Adipose tissue (tissue), 3 donors: Measurements from ENCODE around the gene OGT. TPM values are rescaled to one million over a fixed set of nuclear protein-coding genes. Genes with fewer than 3 reads are reported as not detected.
"Not testable (repeated sequence)": the region's sequence is repeated elsewhere in the genome, so short reads cannot be mapped to it uniquely, and the experiment has no call there.

Experiments used
- H3K27ac ChIP-seq: one replicate; pipeline ENCODE4 v1.5.1; 2013; ENCODE audit warnings: low read depth, low read length
- WGBS, 3 donors: extraction: QIAGEN DNeasy Blood & Tissue Kit; methylation state at CpG; one replicate each; pipeline ENCODE4 v1.1.7; 2013; 5-methylcytosine and 5-hydroxymethylcytosine counted together
- polyA plus RNA-seq, 3 donors: library from polyadenylated mRNA; stranded (reverse); fragments of 200-250 nt; gene quantifications; one replicate each; pipeline ENCODE4 v1.2.3, GENCODE V29; 2013
- donor health status: healthy with polysubstance abuse.
- donor health status: Bipolar disorder and iron deficiency.
- donor health status: healthy.

OGT gene
- polyA plus RNA-seq, 3 donors = 23.6 to 44.7 (median 39.4) TPM

DNA sequence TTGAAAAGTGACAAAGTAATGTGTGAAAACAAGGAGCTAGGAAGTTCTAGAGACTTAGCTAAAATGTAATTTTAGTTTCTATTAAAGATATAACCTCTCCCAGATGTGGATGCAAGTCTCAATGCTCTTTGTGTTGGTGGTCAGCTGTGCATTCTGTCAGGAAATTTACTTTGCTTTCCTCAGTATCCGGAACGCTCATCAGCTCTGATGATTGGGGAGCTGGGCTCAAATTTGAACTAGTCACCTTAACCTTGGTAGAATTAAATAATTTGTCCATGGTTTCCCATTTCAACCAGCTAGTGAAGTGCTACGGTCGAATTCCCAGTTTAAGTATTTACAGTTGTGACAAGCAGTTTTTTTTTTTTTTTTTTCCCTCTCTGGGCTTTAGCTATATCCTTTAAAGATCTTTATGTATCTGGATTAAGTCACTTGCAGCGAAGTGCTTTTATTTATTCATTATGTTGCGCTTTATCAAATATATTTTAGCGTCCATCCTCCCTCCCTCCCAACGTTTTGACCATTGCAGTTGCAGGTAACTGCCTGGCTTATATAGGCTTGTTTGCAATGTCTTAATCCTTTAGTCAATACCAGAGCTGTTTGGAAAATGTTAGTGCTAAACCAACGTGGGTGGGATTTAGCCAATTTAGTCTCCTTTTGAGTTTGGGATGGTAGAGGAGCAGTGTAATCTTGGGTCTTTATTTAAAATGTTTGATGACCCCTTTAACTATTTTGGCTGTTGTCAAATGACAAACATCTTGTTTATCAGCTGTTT is 2.1 kb downstream of the OGT start:
- WGBS, 3 donors = 0 to 25% (median 2%) methylated on average over 9 of the region's 9 CpGs
- no peak overlapping the region for H3K27ac ChIP-seq

DNA sequence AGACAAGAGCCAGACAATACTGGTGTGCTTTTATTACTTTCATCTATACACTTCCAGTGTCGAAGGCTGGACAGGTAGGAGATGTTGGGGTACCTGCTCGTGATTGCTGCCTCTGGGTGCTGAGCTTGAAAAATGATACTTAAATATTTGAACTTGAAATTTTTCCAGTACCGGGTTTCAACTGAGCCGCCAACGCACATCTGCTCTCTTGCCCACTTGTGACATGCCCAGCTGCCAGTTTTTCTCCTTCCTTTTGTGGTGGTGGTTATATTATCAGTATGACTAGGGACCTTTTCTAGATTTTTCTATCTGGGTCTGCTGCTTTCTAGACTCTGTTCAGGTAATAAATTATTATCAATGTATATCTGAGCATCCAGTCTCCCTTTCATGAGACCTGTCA is 3.4 kb downstream of the OGT start:
- H3K27ac ChIP-seq = no peak overlapping the region
- 5 to 52% (median 6%) methylated on average over 5 of the region's 5 CpGs for WGBS, 3 donors

DNA sequence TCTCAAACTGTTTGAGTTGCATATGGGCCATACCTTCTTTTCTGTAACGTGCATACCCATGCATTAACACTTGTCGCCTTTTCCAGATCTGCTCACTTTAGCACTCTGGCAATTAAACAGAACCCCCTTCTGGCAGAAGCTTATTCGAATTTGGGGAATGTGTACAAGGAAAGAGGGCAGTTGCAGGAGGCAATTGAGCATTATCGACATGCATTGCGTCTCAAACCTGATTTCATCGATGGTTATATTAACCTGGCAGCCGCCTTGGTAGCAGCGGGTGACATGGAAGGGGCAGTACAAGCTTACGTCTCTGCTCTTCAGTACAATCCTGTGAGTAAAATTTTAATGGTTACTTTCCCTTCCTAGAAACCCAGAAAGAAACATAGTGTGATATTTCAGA is 4.8 kb downstream of the OGT start:
- 46 to 77% (median 73%) methylated on average over 9 of the region's 9 CpGs for WGBS, 3 donors

DNA sequence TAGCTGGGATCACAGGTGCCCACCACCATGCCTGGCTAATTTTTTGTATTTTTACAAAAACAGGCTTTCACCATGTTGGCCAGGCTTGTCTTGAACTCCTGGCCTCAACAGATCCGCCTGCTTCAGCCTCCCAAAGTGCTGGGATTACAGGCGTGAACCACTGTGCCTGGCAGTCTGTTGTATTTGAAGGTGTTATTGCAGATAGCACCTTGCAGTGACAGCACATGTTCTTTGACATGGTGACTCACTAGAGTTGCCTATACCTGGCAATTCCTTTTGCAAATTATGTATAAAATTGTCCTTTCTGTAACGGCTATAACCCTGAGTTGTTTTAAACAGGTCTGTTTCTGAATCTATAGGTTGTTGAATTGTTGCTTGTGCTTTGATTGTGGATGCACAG is 7.9 kb downstream of the OGT start:
- 24 to 70% (median 64%) methylated on average over 3 of the region's 3 CpGs for WGBS, 3 donors

More for the DNA sequence above, 4.8 kb downstream of the OGT start:
- no peak overlapping the region for H3K27ac ChIP-seq

DNA sequence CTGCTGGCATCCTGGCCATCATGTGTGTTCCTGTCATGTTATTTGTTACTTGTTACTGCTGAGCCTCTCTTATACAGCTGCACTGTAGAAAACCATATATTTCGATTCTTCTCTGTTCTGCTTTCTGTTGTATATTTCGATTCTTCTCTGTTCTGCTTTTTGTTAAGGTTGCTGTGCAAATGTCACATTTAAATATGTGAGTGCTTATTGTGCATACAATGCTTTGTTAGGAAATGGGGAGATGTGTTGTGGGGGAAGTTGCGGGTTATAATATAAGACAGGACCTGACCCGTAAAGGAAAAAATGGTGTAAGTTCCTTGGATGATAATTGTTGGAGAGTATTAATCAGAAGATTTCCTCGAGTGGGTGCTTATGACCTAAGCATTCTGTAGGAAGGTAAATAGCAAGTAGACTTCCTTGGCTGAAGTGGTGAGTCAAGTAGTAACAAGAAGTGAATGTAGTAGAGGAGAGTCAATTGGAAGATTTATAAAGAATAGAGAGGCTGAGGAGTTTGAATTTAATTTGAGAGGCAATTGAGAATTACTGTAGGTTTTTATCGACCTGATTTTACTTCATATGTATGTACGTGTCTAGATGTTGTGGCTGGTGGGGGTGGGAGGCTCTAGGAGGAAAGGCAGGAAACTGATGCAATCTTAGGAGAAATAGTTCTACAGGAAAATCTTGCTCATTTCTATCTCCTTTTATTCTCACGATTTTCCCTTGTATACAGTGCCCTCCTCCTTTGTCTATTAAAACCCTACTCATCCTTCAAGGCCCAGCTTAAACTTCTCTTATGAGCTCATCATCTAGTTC is 8.5 kb downstream of the OGT start:
- no peak overlapping the region for H3K27ac ChIP-seq
- 27 to 38% (median 38%) methylated on average over 8 of the region's 8 CpGs for WGBS, 3 donors

More for the DNA sequence above, 7.9 kb downstream of the OGT start:
- H3K27ac ChIP-seq = no peak overlapping the region

DNA sequence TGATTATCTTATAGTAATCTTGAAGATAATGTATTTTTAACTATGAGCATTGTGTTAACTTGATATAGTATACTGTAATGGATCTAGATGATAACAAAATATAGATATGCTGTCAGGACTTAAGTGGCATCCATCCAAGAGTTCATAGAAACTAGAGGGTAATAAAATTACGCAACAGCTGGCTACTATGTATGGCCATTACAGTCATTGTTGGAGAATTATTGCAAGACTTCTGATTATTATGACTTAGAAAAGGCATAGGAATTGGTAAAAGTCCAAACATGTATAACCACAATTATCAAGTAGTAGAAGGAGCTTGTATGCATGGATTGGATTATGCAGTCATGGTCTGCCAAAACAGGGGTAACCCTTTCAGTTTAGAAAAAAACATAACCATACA is 9.5 kb downstream of the OGT start:
- 43 to 63% (median 48%) methylated on average over 1 of the region's 1 CpG for WGBS, 3 donors
- H3K27ac ChIP-seq = no peak overlapping the region

DNA sequence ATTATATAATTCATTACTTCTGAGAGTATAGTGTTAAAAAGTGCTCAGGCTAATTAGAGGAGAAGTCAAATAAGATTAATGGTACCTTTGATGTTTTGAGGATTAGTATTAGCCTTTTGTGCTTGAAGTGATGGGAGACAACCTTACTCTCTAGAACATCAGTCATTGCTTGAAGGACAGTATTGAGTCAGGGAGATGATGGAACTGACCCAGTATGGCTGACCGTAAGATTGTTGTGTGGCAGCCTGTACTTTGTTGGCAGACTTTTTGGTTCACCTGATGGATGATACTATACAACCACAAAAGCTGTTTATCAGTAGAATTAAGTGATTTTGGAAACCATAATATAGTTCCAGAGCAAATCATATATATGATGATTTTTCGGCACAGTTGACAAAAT is 9.9 kb downstream of the OGT start:
- 66 to 87% (median 86%) methylated on average over 2 of the region's 2 CpGs for WGBS, 3 donors

DNA sequence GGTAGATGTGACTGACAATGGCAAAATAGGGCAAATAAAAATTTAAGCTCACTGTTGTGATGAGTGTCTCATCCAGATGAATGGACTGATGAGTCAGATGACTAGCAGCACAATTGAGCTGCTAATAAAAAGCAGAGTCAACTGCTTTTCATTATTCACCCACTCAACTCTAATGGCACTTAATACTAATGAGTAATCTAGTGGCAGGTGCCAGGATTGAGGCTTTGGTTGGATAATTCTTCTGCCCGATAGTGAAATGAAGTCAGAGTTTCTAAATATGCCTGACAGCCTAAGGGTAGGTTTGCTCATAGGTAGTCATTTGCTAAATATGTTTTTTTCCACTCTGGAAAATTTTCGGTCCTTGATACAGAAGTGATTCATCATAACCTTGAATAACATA is 10.4 kb downstream of the OGT start:
- no peak overlapping the region for H3K27ac ChIP-seq
- 22 to 64% (median 43%) methylated on average over 2 of the region's 2 CpGs for WGBS, 3 donors

More for the DNA sequence above, 9.9 kb downstream of the OGT start:
- no peak overlapping the region for H3K27ac ChIP-seq

DNA sequence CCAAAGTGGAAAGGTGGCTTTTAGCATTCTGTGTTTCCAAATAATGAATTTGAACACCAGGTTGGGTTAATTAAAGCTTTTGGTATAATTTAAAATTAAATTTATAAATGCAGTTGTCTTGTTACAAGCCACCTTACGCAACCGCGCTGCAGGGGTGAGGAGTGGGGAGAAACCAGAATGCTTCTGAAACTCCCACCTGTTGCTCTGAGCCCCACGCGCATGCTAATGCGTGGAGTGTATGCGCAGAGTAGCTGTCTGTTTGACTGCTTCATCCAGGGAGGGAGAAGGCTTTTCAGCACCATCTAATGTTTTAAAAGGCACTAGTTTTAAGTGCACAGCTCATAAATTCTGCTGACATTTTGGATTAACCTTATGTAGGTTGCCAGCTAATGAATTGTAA is 12.5 kb downstream of the OGT start:
- H3K27ac ChIP-seq = no peak overlapping the region
- 86 to 88% (median 88%) methylated on average over 7 of the region's 7 CpGs for WGBS, 3 donors

DNA sequence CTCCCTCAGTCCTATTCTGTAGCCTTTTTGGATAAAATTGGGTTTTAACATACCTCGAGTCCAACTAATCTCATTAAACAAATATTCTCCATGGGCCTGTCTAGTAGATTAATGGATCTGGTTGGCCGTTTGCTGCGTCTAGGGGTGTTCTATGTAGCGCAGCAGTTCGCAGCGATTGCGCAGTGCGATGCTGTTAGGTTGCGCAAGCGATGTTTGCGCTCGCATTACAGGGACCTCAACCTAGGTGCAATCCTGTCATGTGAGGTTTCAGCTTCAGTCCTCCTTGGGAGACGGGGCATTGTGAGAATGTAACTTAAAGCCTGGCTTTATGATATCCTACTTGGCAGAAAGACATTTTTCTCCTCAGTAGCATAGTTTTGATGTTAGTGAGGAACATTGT is 14.0 kb downstream of the OGT start:
- H3K27ac ChIP-seq = no peak overlapping the region
- 69 to 94% (median 78%) methylated on average over 13 of the region's 13 CpGs for WGBS, 3 donors

DNA sequence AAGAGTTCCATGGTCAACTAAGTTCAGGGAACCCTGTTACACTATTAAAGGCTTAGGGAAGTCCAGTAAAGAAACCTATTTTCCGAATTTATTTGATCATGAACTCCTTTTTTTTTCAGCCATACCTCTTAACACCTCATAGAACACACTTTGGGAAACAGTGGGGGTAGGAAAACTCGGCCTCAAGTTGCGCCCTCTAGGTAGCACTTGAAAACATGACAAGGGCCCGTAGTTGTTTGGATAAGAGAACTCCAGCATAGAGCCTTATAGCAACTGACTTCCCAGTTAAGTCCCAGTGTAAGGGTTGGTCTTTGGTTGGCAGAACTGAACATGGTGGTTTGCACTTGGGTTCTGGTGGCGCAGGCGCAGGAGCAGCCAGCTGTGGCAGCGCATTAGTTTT is 14.4 kb downstream of the OGT start:
- 85 to 97% (median 91%) methylated on average over 7 of the region's 7 CpGs for WGBS, 3 donors

DNA sequence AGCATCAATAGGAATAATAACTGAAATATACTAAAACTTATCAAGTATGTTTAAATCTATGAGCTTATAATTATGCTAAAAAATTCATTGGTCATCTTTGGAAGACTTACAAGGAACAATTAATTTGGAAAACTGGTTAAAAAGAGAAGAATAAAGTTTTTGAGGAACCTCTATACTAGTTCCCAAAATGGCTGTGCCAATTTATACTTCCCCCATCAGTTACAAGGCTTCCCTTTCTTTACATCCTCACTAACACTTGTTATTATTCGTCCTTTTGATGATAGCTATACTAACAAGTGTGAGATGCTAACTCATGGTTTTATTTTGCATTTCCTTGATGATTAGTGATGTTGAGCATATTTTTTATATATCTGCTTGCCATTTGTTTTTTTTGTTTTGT is 17.1 kb downstream of the OGT start:
- no peak overlapping the region for H3K27ac ChIP-seq
- WGBS, 3 donors = 48 to 70% (median 68%) methylated on average over 1 of the region's 1 CpG

More for the DNA sequence above, 14.4 kb downstream of the OGT start:
- H3K27ac ChIP-seq = no peak overlapping the region

DNA sequence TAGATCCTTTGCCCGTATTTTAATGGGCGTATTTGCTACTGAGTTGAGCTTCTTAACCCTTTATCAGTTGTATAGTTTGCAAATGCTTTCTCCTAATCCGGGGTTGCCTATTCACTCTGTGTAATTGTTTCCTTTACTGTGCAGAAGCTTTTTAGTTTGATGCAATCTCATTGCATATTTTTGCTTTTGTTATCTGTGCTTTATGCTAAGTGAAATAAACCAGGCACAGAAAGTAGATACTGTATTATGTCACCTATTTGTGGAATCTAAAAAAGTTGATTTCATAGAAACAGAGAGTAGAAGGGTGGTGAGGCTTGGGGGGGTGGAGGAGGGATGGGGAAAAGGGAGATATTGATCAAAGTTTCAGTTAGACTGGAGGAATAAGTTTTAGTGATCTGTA is 17.7 kb downstream of the OGT start:
- H3K27ac ChIP-seq = no peak overlapping the region
- 68 to 74% (median 69%) methylated on average over 3 of the region's 3 CpGs for WGBS, 3 donors

DNA sequence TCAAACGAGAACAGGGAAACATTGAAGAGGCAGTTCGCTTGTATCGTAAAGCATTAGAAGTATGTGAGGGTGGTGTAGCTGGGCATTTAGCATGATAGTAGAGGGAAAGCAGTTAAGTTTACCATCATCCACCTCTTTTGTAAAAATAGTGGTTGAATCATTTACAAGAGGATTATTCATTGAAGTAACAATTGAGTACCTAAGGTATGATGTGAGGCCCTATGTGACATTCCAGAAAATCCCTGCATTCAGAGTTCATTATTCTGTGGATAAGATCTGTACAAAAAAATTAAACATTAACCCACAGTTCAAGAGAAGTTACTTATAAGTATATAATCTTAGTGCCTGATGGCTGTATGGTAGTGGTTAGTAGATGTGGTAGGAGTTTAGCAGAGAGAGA is 23.1 kb downstream of the OGT start:
- 63 to 90% (median 85%) methylated on average over 3 of the region's 3 CpGs for WGBS, 3 donors
- H3K27ac ChIP-seq = no peak overlapping the region

DNA sequence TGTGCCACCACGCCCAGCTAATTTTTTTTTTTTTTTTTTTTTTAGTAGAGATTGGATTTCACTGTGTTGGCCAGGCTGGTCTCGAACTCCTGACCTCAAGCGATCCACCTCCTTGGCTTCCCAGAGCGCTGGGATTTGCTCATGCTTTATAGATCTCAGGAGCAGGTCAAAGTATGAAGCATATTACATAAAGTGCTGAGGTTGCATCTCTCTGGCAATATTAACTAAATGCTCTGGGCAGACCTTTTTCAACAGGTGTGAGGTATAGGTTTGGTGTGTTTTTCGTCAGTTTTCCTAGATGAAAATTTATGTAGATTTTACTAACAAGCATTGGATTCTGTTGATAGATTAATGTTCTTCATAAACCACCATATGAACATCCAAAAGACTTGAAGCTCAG is 26.0 kb downstream of the OGT start:
- 77 to 100% (median 98%) methylated on average over 4 to 5 of the region's 5 CpGs for WGBS, 3 donors
- no peak overlapping the region for H3K27ac ChIP-seq

DNA sequence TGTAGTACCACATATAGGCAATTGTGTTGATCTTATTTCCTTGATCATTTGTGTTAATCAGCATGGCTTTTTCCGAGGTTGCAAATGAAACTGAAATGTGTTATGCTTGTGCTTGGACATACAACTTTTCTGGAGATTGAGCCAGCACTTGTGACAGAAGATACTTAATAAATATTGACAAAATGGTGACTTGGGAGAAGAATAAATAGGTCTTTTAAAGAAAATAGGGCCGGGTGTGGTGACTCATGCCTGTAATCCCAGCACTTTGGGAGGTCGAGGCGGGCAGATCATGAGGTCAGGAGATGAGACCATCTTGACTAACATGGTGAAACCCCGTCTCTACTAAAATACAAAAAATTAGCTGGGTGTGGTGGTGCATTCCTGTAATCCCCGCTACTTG is 26.9 kb downstream of the OGT start:
- WGBS, 3 donors = 77 to 89% (median 79%) methylated on average over 6 of the region's 6 CpGs

DNA sequence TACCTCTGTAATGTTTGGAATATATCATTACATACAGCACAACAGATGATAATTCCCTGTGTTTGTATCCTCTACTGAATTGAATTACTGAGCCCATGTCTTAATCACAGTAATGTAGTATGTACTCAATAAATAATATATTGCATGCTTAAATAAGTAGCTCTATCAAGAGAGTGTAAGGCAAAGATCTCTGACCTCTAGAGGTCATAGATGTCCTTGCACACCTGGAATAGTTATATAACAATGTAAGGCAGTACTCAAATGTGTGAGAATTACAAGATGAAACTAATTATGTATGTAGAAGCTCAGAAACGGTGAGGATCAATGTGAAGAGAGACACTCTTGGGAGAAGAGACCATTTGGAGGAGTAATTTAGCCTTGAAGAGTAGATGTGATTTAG is 31.0 kb downstream of the OGT start:
- H3K27ac ChIP-seq = no peak overlapping the region
- 50 to 77% (median 68%) methylated on average over 1 of the region's 1 CpG for WGBS, 3 donors

More for the DNA sequence above, 26.9 kb downstream of the OGT start:
- not testable (repeated sequence) for H3K27ac ChIP-seq

DNA sequence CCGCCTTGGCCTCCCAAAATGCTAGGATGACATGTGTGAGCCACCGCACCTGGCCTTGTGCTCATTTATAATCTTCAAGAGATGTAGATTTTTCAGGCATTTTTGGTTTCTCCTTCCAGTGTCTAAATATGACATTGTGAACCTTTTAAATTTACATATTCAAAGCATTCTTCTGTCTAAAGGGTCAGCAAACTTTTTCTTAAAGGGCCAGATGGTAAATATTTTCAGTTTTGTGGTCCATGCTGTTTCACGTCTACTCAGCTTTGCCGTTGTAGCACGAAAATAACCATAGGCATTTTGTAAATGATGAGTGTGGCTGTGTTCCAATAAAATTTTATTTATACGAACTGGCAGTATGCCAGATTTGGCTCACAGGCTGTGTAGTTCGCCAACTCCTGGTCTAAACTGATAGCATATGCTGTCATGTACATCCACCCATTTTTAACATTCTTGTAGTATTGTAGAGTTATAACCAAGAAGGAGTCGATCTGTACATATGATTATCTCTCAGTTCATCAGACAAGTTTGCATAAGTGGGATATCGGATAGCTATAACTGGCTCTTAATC is 32.7 kb downstream of the OGT start:
- no peak overlapping the region for H3K27ac ChIP-seq
- WGBS, 3 donors = 54 to 77% (median 67%) methylated on average over 9 of the region's 9 CpGs

DNA sequence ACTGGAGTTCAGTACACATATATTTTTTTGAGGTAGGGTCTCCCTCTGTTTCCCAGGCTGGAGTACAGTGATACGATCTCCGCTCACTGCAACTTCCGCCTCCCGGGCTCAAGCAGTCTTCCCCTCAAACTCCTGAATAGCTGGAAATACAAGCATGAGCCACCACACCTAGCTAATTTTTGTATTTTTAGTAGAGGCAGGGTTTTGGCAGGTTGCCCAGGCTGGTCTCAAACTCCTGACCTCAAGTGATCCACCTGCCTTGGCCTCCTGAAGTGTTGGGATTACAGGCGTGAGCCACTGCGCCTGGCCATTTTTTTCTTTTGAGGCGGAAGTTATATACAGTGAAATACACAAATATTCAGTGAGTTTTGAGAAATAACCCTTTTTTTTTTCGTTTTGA is 38.5 kb downstream of the OGT start:
- not testable (repeated sequence) for H3K27ac ChIP-seq
- WGBS, 3 donors = 91 to 95% (median 93%) methylated on average over 8 of the region's 8 CpGs
